ENCODE results near the gene CYP4F2.

DNA sequence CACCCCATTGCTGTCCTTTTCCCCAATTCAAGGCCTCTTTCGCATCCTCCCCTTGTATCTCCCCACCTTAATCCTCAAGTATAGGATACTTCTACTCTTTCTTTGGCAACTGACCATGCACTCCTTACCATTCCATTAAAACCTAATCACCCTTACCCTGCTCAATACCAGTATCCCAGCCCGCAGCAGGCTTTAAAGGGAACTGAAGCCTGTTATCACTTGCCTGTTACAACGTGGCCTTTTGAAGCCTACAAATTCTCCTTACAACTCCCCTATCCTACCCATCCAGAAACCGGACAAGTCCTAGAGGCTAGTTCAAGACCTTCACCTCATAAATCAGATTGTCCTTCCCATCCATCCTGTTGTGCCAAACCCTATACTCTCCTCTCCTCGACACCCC is 66.2 kb downstream of the CYP4F2 start:
- TF ChIP-seq, protein P1, sequence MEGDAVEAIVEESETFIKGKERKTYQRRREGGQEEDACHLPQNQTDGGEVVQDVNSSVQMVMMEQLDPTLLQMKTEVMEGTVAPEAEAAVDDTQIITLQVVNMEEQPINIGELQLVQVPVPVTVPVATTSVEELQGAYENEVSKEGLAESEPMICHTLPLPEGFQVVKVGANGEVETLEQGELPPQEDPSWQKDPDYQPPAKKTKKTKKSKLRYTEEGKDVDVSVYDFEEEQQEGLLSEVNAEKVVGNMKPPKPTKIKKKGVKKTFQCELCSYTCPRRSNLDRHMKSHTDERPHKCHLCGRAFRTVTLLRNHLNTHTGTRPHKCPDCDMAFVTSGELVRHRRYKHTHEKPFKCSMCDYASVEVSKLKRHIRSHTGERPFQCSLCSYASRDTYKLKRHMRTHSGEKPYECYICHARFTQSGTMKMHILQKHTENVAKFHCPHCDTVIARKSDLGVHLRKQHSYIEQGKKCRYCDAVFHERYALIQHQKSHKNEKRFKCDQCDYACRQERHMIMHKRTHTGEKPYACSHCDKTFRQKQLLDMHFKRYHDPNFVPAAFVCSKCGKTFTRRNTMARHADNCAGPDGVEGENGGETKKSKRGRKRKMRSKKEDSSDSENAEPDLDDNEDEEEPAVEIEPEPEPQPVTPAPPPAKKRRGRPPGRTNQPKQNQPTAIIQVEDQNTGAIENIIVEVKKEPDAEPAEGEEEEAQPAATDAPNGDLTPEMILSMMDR (IDR thresholded peaks at IDR 0.05) = no peak
- TF ChIP-seq EP300 (IDR thresholded peaks at IDR 0.05) (no peak), POLR2A (IDR thresholded peaks at IDR 0.05) (no peak)

All from tibial nerve (tissue), 4 donors.